GM23338 (cell line): ENCODE data around the gene ADGRG2. TPM values are rescaled to one million over a fixed set of nuclear protein-coding genes. Genes with fewer than 3 reads are reported as not detected.
"Not testable (repeated sequence)": the region's sequence is repeated elsewhere in the genome, so short reads cannot be mapped to it uniquely, and the experiment has no call there.

ENCODE experiments used
- ATAC-seq: fragments of 200-7000 bp; cut with Tn5 transposase; 3 replicates; pipeline ENCODE4 v1.9.1; 2020
- DNase-seq: peaks from one replicate; pipeline ENCODE4 v3.0.0-alpha.2; 2015; ENCODE audit warnings: low spot score
- H2AFZ ChIP-seq: fragments of 200-600 bp; sonication (generic); 2 replicates; pipeline ENCODE4 v1.8.0; 2016; ENCODE audit warnings: antibody characterized with exemption, mild to moderate bottlenecking, moderate library complexity
- H3F3A ChIP-seq: fragments of 200-600 bp; sonication (generic); replicated peaks from 2 replicates; pipeline ENCODE4 v1.8.0; 2017; ENCODE audit warnings: antibody characterized with exemption, mixed run types, low read depth
- H3K27ac ChIP-seq: fragments of 200-600 bp; sonication (generic); 2 replicates; pipeline ENCODE4 v1.6.1; 2016; ENCODE audit warnings: low read depth
- H3K27me3 ChIP-seq: fragments of 200-600 bp; sonication (generic); 2 replicates; pipeline ENCODE4 v1.8.0; 2016; ENCODE audit warnings: mild to moderate bottlenecking, mixed run types, moderate library complexity; ENCODE audit not compliant: insufficient read depth
- H3K36me3 ChIP-seq: fragments of 200-600 bp; sonication (generic); 2 replicates; pipeline ENCODE4 v1.8.0; 2016; ENCODE audit warnings: mild to moderate bottlenecking; ENCODE audit not compliant: insufficient read depth
- H3K4me1 ChIP-seq: fragments of 200-600 bp; sonication (generic); 2 replicates; pipeline ENCODE4 v1.8.0; 2016; ENCODE audit warnings: mild to moderate bottlenecking, moderate library complexity; ENCODE audit not compliant: insufficient read depth
- H3K4me2 ChIP-seq: fragments of 200-600 bp; sonication (generic); 2 replicates; pipeline ENCODE4 v1.7.1; 2017; ENCODE audit warnings: mixed run types
- H3K4me3 ChIP-seq: fragments of 200-600 bp; sonication (generic); 2 replicates; pipeline ENCODE4 v1.6.1; 2016; ENCODE audit warnings: mixed run types
- H3K79me2 ChIP-seq: fragments of 200-600 bp; sonication (generic); replicated peaks from 2 replicates; pipeline ENCODE4 v1.8.0; 2017; ENCODE audit warnings: mild to moderate bottlenecking; ENCODE audit not compliant: insufficient read depth
- H3K9me2 ChIP-seq: fragments of 200-600 bp; sonication (generic); 2 replicates; pipeline ENCODE4 v1.8.0; 2017; ENCODE audit not compliant: insufficient read depth
- H4K20me1 ChIP-seq: fragments of 200-600 bp; sonication (generic); replicated peaks from 2 replicates; pipeline ENCODE4 v1.8.0; 2017; ENCODE audit warnings: mild to moderate bottlenecking; ENCODE audit not compliant: insufficient read depth
- H3K27ac Mint-ChIP-seq: 2 replicates; pipeline ENCODE4 v1.8.0; 2020; ENCODE audit warnings: inconsistent platforms, mild to moderate bottlenecking, moderate library complexity, mixed read lengths
- H3K27me3 Mint-ChIP-seq: 3 replicates; pipeline ENCODE4 v1.8.0; 2022; ENCODE audit warnings: low read depth, mild to moderate bottlenecking, moderate library complexity, mixed read lengths, inconsistent platforms; ENCODE audit not compliant: insufficient read depth, poor library complexity
- H3K36me3 Mint-ChIP-seq: 3 replicates; pipeline ENCODE4 v1.8.0; 2021; ENCODE audit warnings: low read depth, mild to moderate bottlenecking, inconsistent platforms, moderate library complexity, mixed read lengths
- H3K4me1 Mint-ChIP-seq: 3 replicates; pipeline ENCODE4 v1.8.0; 2020; ENCODE audit warnings: mild to moderate bottlenecking, inconsistent platforms, mixed read lengths
- H3K4me3 Mint-ChIP-seq: 3 replicates; pipeline ENCODE4 v1.8.0; 2021; ENCODE audit warnings: moderate library complexity, mild to moderate bottlenecking, inconsistent platforms, mixed read lengths
- H3K9me3 Mint-ChIP-seq: 3 replicates; pipeline ENCODE4 v1.8.0; 2020; ENCODE audit warnings: moderate library complexity, mild to moderate bottlenecking, inconsistent platforms, mixed read lengths
- CREB1 ChIP-seq: fragments of 250-450 bp; sonication (Bioruptor Pico); IDR thresholded peaks from 2 replicates; pipeline ENCODE4 v1.5.0; 2020; ENCODE audit warnings: low read depth, mild to moderate bottlenecking, moderate library complexity
- CTCF ChIP-seq, 2 experiments: fragments of 200-600 bp in 1 of 2; sonication (generic) in 1 of 2; conservative IDR thresholded peaks; 2 replicates each; pipeline versions ENCODE4 v1.5.1 to v1.6.1; 2016 to 2017; ENCODE audit warnings: antibody characterized with exemption in 2 of 2, low read depth in 2 of 2, mild to moderate bottlenecking in 2 of 2, moderate library complexity in 1 of 2
- ETS1 ChIP-seq: IDR thresholded peaks from 2 replicates; pipeline ENCODE4 v1.6.1; 2016; ENCODE audit warnings: antibody characterized with exemption
- EZH2 ChIP-seq: fragments of 200-600 bp; sonication (generic); IDR thresholded peaks from one replicate; pipeline ENCODE4 v1.8.0; 2017; ENCODE audit warnings: antibody characterized with exemption, mild to moderate bottlenecking, low read depth; ENCODE audit not compliant: unreplicated experiment
- EZH2phosphoT487 ChIP-seq: fragments of 200-600 bp; sonication (generic); IDR thresholded peaks from one replicate; pipeline ENCODE4 v1.8.1; 2018; ENCODE audit warnings: antibody characterized with exemption; ENCODE audit not compliant: unreplicated experiment
- JUNB ChIP-seq: IDR thresholded peaks from one replicate; pipeline ENCODE4 v1.6.1; 2016; ENCODE audit warnings: antibody characterized with exemption; ENCODE audit not compliant: unreplicated experiment
- NANOG ChIP-seq: IDR thresholded peaks from 2 replicates; pipeline ENCODE4 v1.6.1; 2016; ENCODE audit warnings: antibody characterized with exemption, borderline replicate concordance
- POLR2AphosphoS5 ChIP-seq: IDR thresholded peaks from 2 replicates; pipeline ENCODE4 v1.6.1; 2016; ENCODE audit warnings: antibody characterized with exemption, low read depth
- REST ChIP-seq: IDR thresholded peaks from one replicate; pipeline ENCODE4 v1.6.1; 2018; ENCODE audit warnings: antibody characterized with exemption; ENCODE audit not compliant: unreplicated experiment
- STAT1 ChIP-seq: IDR thresholded peaks from one replicate; pipeline ENCODE4 v1.6.1; 2016; ENCODE audit warnings: antibody characterized with exemption; ENCODE audit not compliant: unreplicated experiment
- ZNF114 ChIP-seq: fragments of 250-450 bp; sonication (Bioruptor Pico); IDR thresholded peaks from 2 replicates; pipeline ENCODE4 v1.5.0; 2020; ENCODE audit warnings: mild to moderate bottlenecking, moderate library complexity
- polyA plus RNA-seq: library from polyadenylated mRNA; unstranded; fragments of >200 nt; fragmentation: Nextera tagmentation; extraction: Ambion mirVana; gene quantifications from 2 replicates; pipeline ENCODE4 v1.2.1, GENCODE V29; 2016
- total RNA-seq: library from RNA; depleted of rRNA; stranded (reverse); fragments of >200 nt; shearing (Covaris generic); gene quantifications from 2 replicates; pipeline ENCODE4 v1.2.3, GENCODE V29; 2014

The ADGRG2 gene
- total and polyA plus RNA-seq, 2 experiments from 2014 or later = 4.0 to 10.8 TPM

GRCh38 chrX:18980262-18980661, 142.0 kb downstream of the ADGRG2 start:
- not testable (repeated sequence) for H3K27ac ChIP-seq, H3K4me3 Mint-ChIP-seq, ATAC-seq, H3K36me3 ChIP-seq, H3K4me2 ChIP-seq, H3K27me3 ChIP-seq, H4K20me1 ChIP-seq, H3K9me3 Mint-ChIP-seq, H3K36me3 Mint-ChIP-seq, H3K9me2 ChIP-seq, H3F3A ChIP-seq, H3K4me1 ChIP-seq, H3K27me3 Mint-ChIP-seq, H3K4me1 Mint-ChIP-seq, H3K4me3 ChIP-seq, DNase-seq, H2AFZ ChIP-seq, H3K27ac Mint-ChIP-seq
- H3K79me2 ChIP-seq = peaks cover 35% of the 10 kb centered on the region

- H3K27me3 Mint-ChIP-seq = no peaks in the 10 kb centered on the region
- H3K36me3 Mint-ChIP-seq = no peaks in the 10 kb centered on the region
- no peak for ATAC-seq
- no peak for TF ChIP-seq JUNB
- no peak for TF ChIP-seq POLR2AphosphoS5
- TF ChIP-seq CTCF (conservative IDR thresholded peaks at IDR 0.05; ENCODE audit: low read depth in 2 of 2) = no peak
- TF ChIP-seq CREB1 = no peak
- no peak for TF ChIP-seq EZH2phosphoT487
- TF ChIP-seq EZH2 = no peak
- TF ChIP-seq STAT1 = no peak
- no peak for TF ChIP-seq ETS1
- TF ChIP-seq ZNF114 (CRISPR knock-in tag) = no peak
- TF ChIP-seq NANOG = no peak
- no peak for TF ChIP-seq REST
Measured at GRCh38 chrX:18974993-18975392, 147.3 kb downstream of the ADGRG2 start.

More at GRCh38 chrX:18974993-18975392, 147.3 kb downstream of the ADGRG2 start:
- Mint-ChIP-seq H3K4me3 (no peak overlapping the region), H3K27ac (no peak overlapping the region), H3K4me1 (no peaks in the 10 kb centered on the region), H3K9me3 (no peaks in the 10 kb centered on the region)
- H3K9me2 ChIP-seq = no peaks in the 10 kb centered on the region
- no peaks in the 10 kb centered on the region for H3K4me1 ChIP-seq
- no peaks in the 10 kb centered on the region for H3K36me3 ChIP-seq
- no peaks in the 10 kb centered on the region for H3K27me3 ChIP-seq
- no peaks in the 10 kb centered on the region for H3F3A ChIP-seq
- DNase-seq = no peak
- no peak overlapping the region for H2AFZ ChIP-seq
- H4K20me1 ChIP-seq = peaks cover 5% of the 10 kb centered on the region; the same call in 1 of the 2 replicates
- H3K4me3 ChIP-seq = no peak overlapping the region
- H3K4me2 ChIP-seq = no peak overlapping the region
- H3K27ac ChIP-seq = no peak overlapping the region
- peaks cover 8% of the 10 kb centered on the region; the same call in 1 of the 2 replicates for H3K79me2 ChIP-seq
